Mammary epithelial cell (primary cell): Measurements from ENCODE around the gene MAP3K2.

Experiments used
- CTCF ChIP-seq, 2 donors: IDR thresholded peaks in 1 of 2; conservative IDR thresholded peaks in 1 of 2; 2 replicates each; pipeline ENCODE4 v1.5.1; 2011 to 2012; ENCODE audit warnings: inconsistent platforms in 2 of 2, low read length in 2 of 2, mild to moderate bottlenecking in 2 of 2, control low read depth in 1 of 2, low read depth in 1 of 2; ENCODE audit not compliant: insufficient read depth in 1 of 2; ENCODE audit errors: extremely low read depth in 1 of 2
- EZH2 ChIP-seq: IDR thresholded peaks from 2 replicates; pipeline ENCODE4 v1.6.1; 2012; ENCODE audit warnings: low read length, inconsistent platforms, borderline replicate concordance

GRCh38 chr2:127342101-127342500 is 45.7 kb downstream of the MAP3K2 start:
- TF ChIP-seq EZH2 (no peak), CTCF (conservative IDR thresholded peaks at IDR 0.05 in 1 of 2, IDR thresholded peaks at IDR 0.05 in 1 of 2; ENCODE audit: extremely low read depth in 1 of 2, insufficient read depth in 1 of 2, low read depth in 1 of 2, low read length in 2 of 2) (no peak)
